Endometrial microvascular endothelial cells (primary cell): ENCODE data around the gene RGS10. TPM values are rescaled to one million over a fixed set of nuclear protein-coding genes. Genes with fewer than 3 reads are reported as not detected.

ENCODE experiments used
- in situ Hi-C: cut with HindIII; loops from 2 replicates; pipeline ENCODE4 v1.10.0; 2017; ENCODE audit warnings: low sequenced_read_pairs, low pct_unique_long_range_greater_than_20kb; ENCODE audit errors: inconsistent ontology term
- total RNA-seq: library from RNA; depleted of rRNA; stranded (reverse); fragments of >200 nt; gene quantifications from one replicate; pipeline ENCODE4 v1.2.3, GENCODE V29; 2015; ENCODE audit errors: inconsistent ontology term

Gene RGS10
- total RNA-seq, 1 donor from 2014 or later, result 41.3 TPM

- in situ Hi-C loops, result no loop called here
These were observed 19.6 kb downstream of the RGS10 start for GRCh38 chr10:119522747-119523426.

GRCh38 chr10:119521443-119522204 lies 20.9 kb downstream of the RGS10 start:
- in situ Hi-C loops, result no loop called here

- in situ Hi-C loops, result no loop called here
These were observed 22.2 kb downstream of the RGS10 start for GRCh38 chr10:119520283-119520682.

GRCh38 chr10:119518936-119519335 lies 23.6 kb downstream of the RGS10 start:
- in situ Hi-C loops, result no loop called here

GRCh38 chr10:119518176-119518575 lies 24.3 kb downstream of the RGS10 start:
- in situ Hi-C loops, result no loop called here

- in situ Hi-C loops, result no loop called here
These were observed 25.0 kb downstream of the RGS10 start for GRCh38 chr10:119517235-119518141.

GRCh38 chr10:119516381-119517234 lies 25.9 kb downstream of the RGS10 start:
- in situ Hi-C loops, result no loop called here

- in situ Hi-C loops, result no loop called here
These were observed 26.9 kb downstream of the RGS10 start for GRCh38 chr10:119515511-119516045.

GRCh38 chr10:119514819-119515218 lies 27.7 kb downstream of the RGS10 start:
- in situ Hi-C loops, result no loop called here

- in situ Hi-C loops, result no loop called here
These were observed 30.5 kb downstream of the RGS10 start for GRCh38 chr10:119511828-119512515.

GRCh38 chr10:119509909-119510451 lies 32.5 kb downstream of the RGS10 start:
- in situ Hi-C loops, result no loop called here

- in situ Hi-C loops, result no loop called here
These were observed 35.4 kb downstream of the RGS10 start for GRCh38 chr10:119507115-119507514.

GRCh38 chr10:119505588-119506315 lies 36.8 kb downstream of the RGS10 start:
- in situ Hi-C loops, result no loop called here

- in situ Hi-C loops, result no loop called here
These were observed 37.4 kb downstream of the RGS10 start for GRCh38 chr10:119505131-119505551.

GRCh38 chr10:119504651-119505050 lies 37.9 kb downstream of the RGS10 start:
- in situ Hi-C loops, result no loop called here

GRCh38 chr10:119503821-119504220 lies 38.7 kb downstream of the RGS10 start:
- in situ Hi-C loops, result no loop called here

GRCh38 chr10:119502618-119503155 lies 39.8 kb downstream of the RGS10 start:
- in situ Hi-C loops, result no loop called here
